Measurements from ENCODE around the gene GAS2L3.
"Not testable (repeated sequence)": the region's sequence is repeated elsewhere in the genome, so short reads cannot be mapped to it uniquely, and the experiment has no call there.

GAS2L3 gene

GRCh38 chr12:100555722-100556121 lies 17.8 kb upstream of the GAS2L3 start:
- no peaks in the 10 kb centered on the region for H3K36me3 ChIP-seq (ENCODE audit: control insufficient read depth, low read depth, low read length)
- peaks cover 4% of the 10 kb centered on the region for H3K4me1 ChIP-seq (ENCODE audit: control insufficient read depth, low read depth, low read length)
- H3K27me3 ChIP-seq (ENCODE audit: control insufficient read depth, insufficient read depth, low read length) = no peaks in the 10 kb centered on the region
- H3K27ac ChIP-seq (ENCODE audit: low read length) = no peak overlapping the region
- no peaks in the 10 kb centered on the region for H3K9me3 ChIP-seq (ENCODE audit: control insufficient read depth, low read depth, low read length)
- H3K9ac ChIP-seq (ENCODE audit: low read length) = no peak overlapping the region
- no peak overlapping the region for H3K4me3 ChIP-seq (ENCODE audit: low read length)

GRCh38 chr12:100557357-100557756 lies 16.1 kb upstream of the GAS2L3 start:
- no peak overlapping the region for H3K27ac ChIP-seq (ENCODE audit: low read length)
- H3K9ac ChIP-seq (ENCODE audit: low read length) = no peak overlapping the region
- no peak overlapping the region for H3K4me3 ChIP-seq (ENCODE audit: low read length)
- H3K4me1 ChIP-seq (ENCODE audit: control insufficient read depth, low read depth, low read length) = peaks cover 4% of the 10 kb centered on the region
- no peaks in the 10 kb centered on the region for H3K27me3 ChIP-seq (ENCODE audit: control insufficient read depth, insufficient read depth, low read length)
- H3K36me3 ChIP-seq (ENCODE audit: control insufficient read depth, low read depth, low read length) = no peaks in the 10 kb centered on the region
- no peaks in the 10 kb centered on the region for H3K9me3 ChIP-seq (ENCODE audit: control insufficient read depth, low read depth, low read length)

GRCh38 chr12:100559261-100559660 lies 14.2 kb upstream of the GAS2L3 start:
- H3K27me3 ChIP-seq (ENCODE audit: control insufficient read depth, insufficient read depth, low read length); H3K4me1 ChIP-seq (ENCODE audit: control insufficient read depth, low read depth, low read length); H3K9me3 ChIP-seq (ENCODE audit: control insufficient read depth, low read depth, low read length); H3K27ac ChIP-seq (ENCODE audit: low read length); H3K4me3 ChIP-seq (ENCODE audit: low read length); H3K36me3 ChIP-seq (ENCODE audit: control insufficient read depth, low read depth, low read length); H3K9ac ChIP-seq (ENCODE audit: low read length): not testable (repeated sequence)

GRCh38 chr12:100564090-100564489 lies 9.4 kb upstream of the GAS2L3 start:
- Histone ChIP-seq H3K36me3 (ENCODE audit: control insufficient read depth, low read depth, low read length) (no peaks in the 10 kb centered on the region), H3K4me3 (ENCODE audit: low read length) (no peak overlapping the region), H3K27me3 (ENCODE audit: control insufficient read depth, insufficient read depth, low read length) (no peaks in the 10 kb centered on the region), H3K9ac (ENCODE audit: low read length) (no peak overlapping the region), H3K4me1 (ENCODE audit: control insufficient read depth, low read depth, low read length) (no peaks in the 10 kb centered on the region), H3K9me3 (ENCODE audit: control insufficient read depth, low read depth, low read length) (no peaks in the 10 kb centered on the region), H3K27ac (ENCODE audit: low read length) (no peak overlapping the region)

GRCh38 chr12:100564905-100565467 lies 8.5 kb upstream of the GAS2L3 start:
- Histone ChIP-seq H3K4me1 (ENCODE audit: control insufficient read depth, low read depth, low read length) (no peaks in the 10 kb centered on the region), H3K9ac (ENCODE audit: low read length) (no peak overlapping the region), H3K27ac (ENCODE audit: low read length) (no peak overlapping the region), H3K4me3 (ENCODE audit: low read length) (no peak overlapping the region), H3K36me3 (ENCODE audit: control insufficient read depth, low read depth, low read length) (no peaks in the 10 kb centered on the region), H3K9me3 (ENCODE audit: control insufficient read depth, low read depth, low read length) (no peaks in the 10 kb centered on the region), H3K27me3 (ENCODE audit: control insufficient read depth, insufficient read depth, low read length) (no peaks in the 10 kb centered on the region)

GRCh38 chr12:100565987-100566545 lies 7.4 kb upstream of the GAS2L3 start:
- H3K9ac ChIP-seq (ENCODE audit: low read length) = no peak overlapping the region
- no peaks in the 10 kb centered on the region for H3K27me3 ChIP-seq (ENCODE audit: control insufficient read depth, insufficient read depth, low read length)
- no peaks in the 10 kb centered on the region for H3K4me1 ChIP-seq (ENCODE audit: control insufficient read depth, low read depth, low read length)
- H3K36me3 ChIP-seq (ENCODE audit: control insufficient read depth, low read depth, low read length) = no peaks in the 10 kb centered on the region
- no peak overlapping the region for H3K4me3 ChIP-seq (ENCODE audit: low read length)
- no peak overlapping the region for H3K27ac ChIP-seq (ENCODE audit: low read length)
- H3K9me3 ChIP-seq (ENCODE audit: control insufficient read depth, low read depth, low read length) = no peaks in the 10 kb centered on the region

- no peak overlapping the region for H3K27ac ChIP-seq (ENCODE audit: low read length)
- H3K9me3 ChIP-seq (ENCODE audit: control insufficient read depth, low read depth, low read length) = no peaks in the 10 kb centered on the region
- no peaks in the 10 kb centered on the region for H3K36me3 ChIP-seq (ENCODE audit: control insufficient read depth, low read depth, low read length)
- H3K27me3 ChIP-seq (ENCODE audit: control insufficient read depth, insufficient read depth, low read length) = peaks cover 6% of the 10 kb centered on the region
- H3K4me1 ChIP-seq (ENCODE audit: control insufficient read depth, low read depth, low read length) = no peaks in the 10 kb centered on the region
- H3K4me3 ChIP-seq (ENCODE audit: low read length) = no peak overlapping the region
- H3K9ac ChIP-seq (ENCODE audit: low read length) = no peak overlapping the region
Observed at GRCh38 chr12:100566887-100567637, 6.4 kb upstream of the GAS2L3 start.

- Histone ChIP-seq H3K36me3 (ENCODE audit: control insufficient read depth, low read depth, low read length) (no peaks in the 10 kb centered on the region), H3K4me3 (ENCODE audit: low read length) (no peak overlapping the region), H3K9me3 (ENCODE audit: control insufficient read depth, low read depth, low read length) (no peaks in the 10 kb centered on the region), H3K4me1 (ENCODE audit: control insufficient read depth, low read depth, low read length) (no peaks in the 10 kb centered on the region), H3K27me3 (ENCODE audit: control insufficient read depth, insufficient read depth, low read length) (peaks cover 13% of the 10 kb centered on the region), H3K27ac (ENCODE audit: low read length) (no peak overlapping the region), H3K9ac (ENCODE audit: low read length) (no peak overlapping the region)
Observed at GRCh38 chr12:100567945-100568344, 5.5 kb upstream of the GAS2L3 start.

GRCh38 chr12:100572184-100572583 lies 1.3 kb upstream of the GAS2L3 start:
- peaks cover 26% of the 10 kb centered on the region for H3K27me3 ChIP-seq (ENCODE audit: control insufficient read depth, insufficient read depth, low read length)
- no peaks in the 10 kb centered on the region for H3K9me3 ChIP-seq (ENCODE audit: control insufficient read depth, low read depth, low read length)
- H3K36me3 ChIP-seq (ENCODE audit: control insufficient read depth, low read depth, low read length) = no peaks in the 10 kb centered on the region
- H3K27ac ChIP-seq (ENCODE audit: low read length) = no peak overlapping the region
- H3K9ac ChIP-seq (ENCODE audit: low read length) = no peak overlapping the region
- no peak overlapping the region for H3K4me3 ChIP-seq (ENCODE audit: low read length)
- H3K4me1 ChIP-seq (ENCODE audit: control insufficient read depth, low read depth, low read length) = peaks cover 7% of the 10 kb centered on the region

GRCh38 chr12:100574187-100575074 lies 947 bp downstream of the GAS2L3 start:
- H3K4me3 ChIP-seq (ENCODE audit: low read length) = peak overlapping the region; percentile 93
- no peak overlapping the region for H3K27ac ChIP-seq (ENCODE audit: low read length)
- H3K9ac ChIP-seq (ENCODE audit: low read length) = peak overlapping the region; percentile 62

GRCh38 chr12:100576331-100577036 lies 3.0 kb downstream of the GAS2L3 start:
- H3K36me3 ChIP-seq (ENCODE audit: control insufficient read depth, low read depth, low read length) = no peaks in the 10 kb centered on the region
- H3K27me3 ChIP-seq (ENCODE audit: control insufficient read depth, insufficient read depth, low read length) = peaks cover 26% of the 10 kb centered on the region
- H3K4me3 ChIP-seq (ENCODE audit: low read length) = no peak overlapping the region
- no peak overlapping the region for H3K27ac ChIP-seq (ENCODE audit: low read length)
- peaks cover 7% of the 10 kb centered on the region for H3K4me1 ChIP-seq (ENCODE audit: control insufficient read depth, low read depth, low read length)
- H3K9me3 ChIP-seq (ENCODE audit: control insufficient read depth, low read depth, low read length) = no peaks in the 10 kb centered on the region
- no peak overlapping the region for H3K9ac ChIP-seq (ENCODE audit: low read length)

More at GRCh38 chr12:100574187-100575074, 947 bp downstream of the GAS2L3 start:
- peaks cover 7% of the 10 kb centered on the region for H3K4me1 ChIP-seq (ENCODE audit: control insufficient read depth, low read depth, low read length)
- no peaks in the 10 kb centered on the region for H3K36me3 ChIP-seq (ENCODE audit: control insufficient read depth, low read depth, low read length)
- H3K9me3 ChIP-seq (ENCODE audit: control insufficient read depth, low read depth, low read length) = no peaks in the 10 kb centered on the region
- peaks cover 26% of the 10 kb centered on the region for H3K27me3 ChIP-seq (ENCODE audit: control insufficient read depth, insufficient read depth, low read length)
